Fibroblast of the aortic adventitia (primary cell): Measurements from ENCODE around the gene RTCA. TPM values are rescaled to one million over a fixed set of nuclear protein-coding genes. Genes with fewer than 3 reads are reported as not detected.

ENCODE experiments used
- DNase-seq: peaks from one replicate; pipeline ENCODE4 v3.0.0-alpha.2; 2010; ENCODE audit warnings: low read depth
- H3K4me3 ChIP-seq: 2 replicates; pipeline ENCODE4 v1.5.1; 2011; ENCODE audit warnings: low read depth, mild to moderate bottlenecking, control low read depth, low read length, moderate library complexity
- total RNA-seq: library from RNA; depleted of rRNA; stranded (reverse); fragments of >200 nt; gene quantifications from 2 replicates; pipeline ENCODE4 v1.2.3, GENCODE V29; 2012; ENCODE audit warnings: low replicate concordance
- TF ChIP-seq, protein P1 (sequence below): IDR thresholded peaks from 2 replicates; pipeline ENCODE4 v1.5.1; 2011; ENCODE audit warnings: mild to moderate bottlenecking, low read length, control low read depth, inconsistent platforms; ENCODE audit not compliant: insufficient read depth

RTCA gene
- total RNA-seq, 1 donor = 43.2 TPM

DNA sequence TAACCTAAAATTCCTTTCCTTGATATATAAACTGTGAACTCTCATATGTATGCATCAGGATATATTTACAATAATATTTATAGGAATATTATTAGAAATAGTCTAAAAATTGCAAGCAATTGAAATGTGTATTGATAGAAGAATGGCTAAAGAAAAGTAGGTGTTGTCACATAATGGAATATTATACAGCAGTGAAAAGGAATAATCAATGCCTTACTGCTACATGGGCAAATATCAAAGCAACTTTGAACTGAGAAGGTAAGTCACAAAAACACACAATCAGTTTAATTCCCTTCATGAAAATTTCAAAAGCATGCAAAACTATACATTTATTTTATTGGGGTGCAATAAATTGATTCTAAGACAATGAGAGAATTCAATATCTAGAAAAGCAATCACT, 50.6 kb downstream of the RTCA start:
- TF ChIP-seq, protein P1, sequence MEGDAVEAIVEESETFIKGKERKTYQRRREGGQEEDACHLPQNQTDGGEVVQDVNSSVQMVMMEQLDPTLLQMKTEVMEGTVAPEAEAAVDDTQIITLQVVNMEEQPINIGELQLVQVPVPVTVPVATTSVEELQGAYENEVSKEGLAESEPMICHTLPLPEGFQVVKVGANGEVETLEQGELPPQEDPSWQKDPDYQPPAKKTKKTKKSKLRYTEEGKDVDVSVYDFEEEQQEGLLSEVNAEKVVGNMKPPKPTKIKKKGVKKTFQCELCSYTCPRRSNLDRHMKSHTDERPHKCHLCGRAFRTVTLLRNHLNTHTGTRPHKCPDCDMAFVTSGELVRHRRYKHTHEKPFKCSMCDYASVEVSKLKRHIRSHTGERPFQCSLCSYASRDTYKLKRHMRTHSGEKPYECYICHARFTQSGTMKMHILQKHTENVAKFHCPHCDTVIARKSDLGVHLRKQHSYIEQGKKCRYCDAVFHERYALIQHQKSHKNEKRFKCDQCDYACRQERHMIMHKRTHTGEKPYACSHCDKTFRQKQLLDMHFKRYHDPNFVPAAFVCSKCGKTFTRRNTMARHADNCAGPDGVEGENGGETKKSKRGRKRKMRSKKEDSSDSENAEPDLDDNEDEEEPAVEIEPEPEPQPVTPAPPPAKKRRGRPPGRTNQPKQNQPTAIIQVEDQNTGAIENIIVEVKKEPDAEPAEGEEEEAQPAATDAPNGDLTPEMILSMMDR = no peak
- DNase-seq = no peak
- H3K4me3 ChIP-seq = no peak overlapping the region

DNA sequence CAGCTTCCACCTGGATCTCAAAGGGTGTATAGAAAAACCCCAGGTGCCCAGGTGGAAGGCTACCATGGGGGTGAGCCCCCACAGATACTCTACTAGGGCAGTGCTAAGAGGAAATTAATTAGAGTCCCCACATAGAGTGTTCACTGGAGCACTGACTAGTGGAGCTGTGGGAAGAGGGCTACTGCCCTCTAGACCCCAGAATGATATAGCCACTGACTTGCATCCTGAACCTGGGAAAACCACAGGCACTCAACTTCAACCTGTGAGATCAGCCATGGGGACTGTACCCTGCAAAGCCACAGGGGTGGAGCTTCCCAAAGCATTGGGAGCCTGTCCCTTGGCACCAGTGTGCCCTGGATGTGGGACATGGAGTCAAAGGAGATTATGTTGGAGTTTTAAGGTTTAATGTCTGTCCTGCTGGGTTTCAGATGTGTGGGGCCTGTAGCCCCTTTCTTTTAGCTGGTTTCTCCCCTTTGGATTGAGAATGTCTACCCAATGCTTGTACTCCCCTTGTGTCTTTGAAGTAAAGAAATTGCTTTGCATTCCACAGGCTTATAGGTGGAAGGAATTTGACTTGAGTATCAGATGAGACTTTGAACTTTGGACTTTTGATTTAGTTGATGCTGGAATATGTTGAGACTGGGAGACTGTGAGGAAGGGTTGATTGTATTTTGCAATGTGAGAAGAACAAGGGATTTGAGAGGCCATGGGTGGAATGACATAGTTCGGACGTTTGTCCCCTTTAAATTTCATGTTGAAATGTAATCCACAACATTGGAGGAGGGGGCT, 54.5 kb downstream of the RTCA start:
- no peak overlapping the region for H3K4me3 ChIP-seq
- no peak for DNase-seq
- TF ChIP-seq, protein P1 = no peak

DNA sequence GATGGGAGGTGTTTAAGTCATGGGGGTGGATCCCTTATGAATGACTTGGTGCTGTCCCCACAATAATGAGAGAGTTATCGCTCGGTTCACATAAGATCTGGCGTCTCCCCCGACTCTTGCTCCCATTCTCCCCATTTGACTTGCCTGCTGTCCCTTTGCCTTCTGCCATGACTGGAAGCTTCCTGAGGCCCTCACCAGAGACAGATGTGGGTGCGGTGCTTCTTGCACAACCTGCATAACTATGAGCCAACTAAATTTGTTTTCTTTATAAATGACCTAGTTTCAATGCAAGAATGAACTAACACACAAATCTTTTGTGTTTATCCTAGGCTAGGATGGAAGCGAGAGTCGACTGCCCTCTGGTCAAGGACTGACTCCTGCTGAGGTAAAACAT, 55.1 kb downstream of the RTCA start:
- TF ChIP-seq, protein P1 = no peak
- DNase-seq = no peak

DNA sequence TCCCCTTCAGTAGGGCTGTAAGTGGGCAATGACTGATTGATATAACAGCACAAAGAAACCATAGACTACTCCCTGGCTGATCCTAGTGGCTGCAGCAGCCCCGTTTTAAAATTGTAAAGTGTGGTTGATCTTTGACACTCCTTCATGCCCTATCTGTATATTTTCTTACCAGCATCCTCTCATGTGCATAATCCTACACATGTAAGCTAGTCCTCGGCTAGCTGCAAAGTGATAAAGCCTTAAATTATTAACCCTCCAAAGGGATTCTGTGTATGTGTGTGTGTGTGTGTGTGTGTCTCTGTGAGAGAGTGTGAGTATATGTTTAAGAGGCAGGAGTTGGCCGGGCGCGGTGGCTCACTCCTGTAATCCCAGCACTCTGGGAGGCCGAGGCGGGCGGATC, 55.5 kb downstream of the RTCA start:
- DNase-seq = no peak
- TF ChIP-seq, protein P1 = no peak
- H3K4me3 ChIP-seq = no peak overlapping the region

More for the DNA sequence above, 55.1 kb downstream of the RTCA start:
- H3K4me3 ChIP-seq = no peak overlapping the region

DNA sequence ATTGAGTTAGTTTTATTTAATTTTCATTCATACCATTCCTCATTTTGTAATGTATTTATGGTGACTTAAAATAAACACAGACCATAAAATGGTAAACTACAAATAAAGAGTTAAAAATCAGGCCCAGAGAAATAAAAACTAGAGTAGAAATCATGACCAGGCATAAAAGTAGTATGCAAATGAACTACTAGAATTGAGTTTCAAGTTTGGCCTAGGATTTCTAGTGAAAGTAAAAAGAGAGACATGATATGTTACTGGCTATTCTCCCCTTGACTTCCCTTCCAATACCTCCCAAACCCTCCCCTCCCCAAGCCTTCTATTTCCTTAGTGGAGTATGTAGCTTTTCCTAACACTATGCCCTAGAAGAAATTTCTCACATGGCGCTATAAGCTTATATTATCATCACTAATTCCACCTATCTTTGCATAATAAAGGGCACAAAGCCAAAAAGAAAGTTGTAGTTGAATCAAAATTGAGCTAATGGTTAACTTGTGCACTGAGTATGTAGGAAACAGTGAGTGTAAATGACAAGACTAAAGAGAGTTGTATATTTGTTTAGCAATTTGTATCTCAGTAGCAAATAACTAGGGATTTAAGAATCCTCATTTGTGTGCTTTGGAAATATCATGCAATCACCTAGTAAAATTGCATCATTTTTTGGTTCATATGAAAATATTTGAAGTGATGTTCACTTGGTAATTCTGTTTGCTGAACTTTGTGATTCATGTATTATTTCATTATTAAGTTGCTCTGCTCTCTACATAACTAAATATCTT, 56.6 kb downstream of the RTCA start:
- TF ChIP-seq, protein P1 = no peak
- H3K4me3 ChIP-seq = no peak overlapping the region
- DNase-seq = peak; percentile 71

DNA sequence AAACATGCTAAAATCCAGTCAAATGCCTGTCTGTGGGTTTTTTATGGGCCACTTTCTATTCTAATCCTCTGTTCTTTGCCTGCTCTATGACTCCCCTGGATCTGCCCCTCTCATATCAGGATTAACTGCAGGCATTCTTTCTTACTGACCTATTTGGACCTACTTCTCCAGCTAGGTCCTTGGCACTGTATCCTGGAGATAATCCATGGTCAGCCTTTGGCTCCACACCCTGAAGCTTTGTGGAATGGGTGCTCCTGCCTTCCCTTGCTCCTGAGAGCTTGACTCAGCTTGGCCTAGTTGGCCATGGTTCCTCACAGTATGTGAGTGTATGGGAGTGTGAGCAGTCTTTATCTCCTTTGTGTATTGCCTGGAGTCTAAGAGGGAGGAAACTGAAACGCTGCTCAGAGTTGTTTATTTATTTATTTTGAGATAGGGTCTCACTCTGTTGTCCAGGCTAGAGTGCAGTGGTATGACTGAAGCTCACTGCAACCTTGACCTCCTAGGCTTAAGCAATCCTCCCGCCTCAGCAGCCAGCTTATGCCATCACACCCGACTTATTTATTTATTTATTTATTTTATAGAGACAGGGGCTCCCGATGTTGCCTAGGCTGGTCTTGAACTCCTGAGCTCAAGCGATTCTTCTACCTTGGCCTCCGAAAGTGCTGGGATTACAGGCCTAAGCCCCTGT, 57.5 kb downstream of the RTCA start:
- TF ChIP-seq, protein P1 = no peak
- DNase-seq = peak; percentile 93
- no peak overlapping the region for H3K4me3 ChIP-seq
